OCI-LY1 (cell line): ENCODE data around the gene SLC24A3.

ENCODE experiments used
- EZH2 ChIP-seq: fragments of 200-600 bp; sonication (generic), shearing (Covaris generic); IDR thresholded peaks from 2 replicates; pipeline ENCODE4 v1.8.0; 2017; ENCODE audit warnings: borderline replicate concordance, mixed run types, mild to moderate bottlenecking, antibody characterized with exemption, low read length, moderate library complexity, mixed read lengths
- TF ChIP-seq, protein P1 (sequence below): fragments of 200-600 bp; sonication (generic), shearing (Covaris generic); IDR thresholded peaks from 2 replicates; pipeline ENCODE4 v1.5.1; 2017; ENCODE audit warnings: mild to moderate bottlenecking, antibody characterized with exemption, low read length, moderate library complexity, mixed read lengths

- TF ChIP-seq, protein P1, sequence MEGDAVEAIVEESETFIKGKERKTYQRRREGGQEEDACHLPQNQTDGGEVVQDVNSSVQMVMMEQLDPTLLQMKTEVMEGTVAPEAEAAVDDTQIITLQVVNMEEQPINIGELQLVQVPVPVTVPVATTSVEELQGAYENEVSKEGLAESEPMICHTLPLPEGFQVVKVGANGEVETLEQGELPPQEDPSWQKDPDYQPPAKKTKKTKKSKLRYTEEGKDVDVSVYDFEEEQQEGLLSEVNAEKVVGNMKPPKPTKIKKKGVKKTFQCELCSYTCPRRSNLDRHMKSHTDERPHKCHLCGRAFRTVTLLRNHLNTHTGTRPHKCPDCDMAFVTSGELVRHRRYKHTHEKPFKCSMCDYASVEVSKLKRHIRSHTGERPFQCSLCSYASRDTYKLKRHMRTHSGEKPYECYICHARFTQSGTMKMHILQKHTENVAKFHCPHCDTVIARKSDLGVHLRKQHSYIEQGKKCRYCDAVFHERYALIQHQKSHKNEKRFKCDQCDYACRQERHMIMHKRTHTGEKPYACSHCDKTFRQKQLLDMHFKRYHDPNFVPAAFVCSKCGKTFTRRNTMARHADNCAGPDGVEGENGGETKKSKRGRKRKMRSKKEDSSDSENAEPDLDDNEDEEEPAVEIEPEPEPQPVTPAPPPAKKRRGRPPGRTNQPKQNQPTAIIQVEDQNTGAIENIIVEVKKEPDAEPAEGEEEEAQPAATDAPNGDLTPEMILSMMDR: no peak
- TF ChIP-seq EZH2: no peak
Measured at GRCh38 chr20:19767070-19767469, 554.6 kb downstream of the SLC24A3 start.
